GM18499 (cell line): ENCODE measurements around the gene TTLL11.
"Not testable (repeated sequence)": the region's sequence is repeated elsewhere in the genome, so short reads cannot be mapped to it uniquely, and the experiment has no call there.

Source experiments
- ATAC-seq: cut with Tn5 transposase; IDR thresholded peaks from one replicate; pipeline ENCODE4 v1.9.1; 2021; ENCODE audit warnings: moderate number of reproducible peaks; ENCODE audit not compliant: insufficient read depth, unreplicated experiment

Gene TTLL11

GRCh38 chr9:122126331-122127261, 33.5 kb upstream of the TTLL11 start:
- no peak for ATAC-seq

- ATAC-seq = no peak
These were observed 32.6 kb upstream of the TTLL11 start for GRCh38 chr9:122125509-122126330.

- no peak for ATAC-seq
These were observed 32.0 kb upstream of the TTLL11 start for GRCh38 chr9:122125158-122125508.

GRCh38 chr9:122124528-122124927, 31.4 kb upstream of the TTLL11 start:
- ATAC-seq = no peak

GRCh38 chr9:122124048-122124447, 30.9 kb upstream of the TTLL11 start:
- ATAC-seq = no peak

GRCh38 chr9:122122903-122123632, 30.0 kb upstream of the TTLL11 start:
- ATAC-seq = no peak

GRCh38 chr9:122122468-122122867, 29.4 kb upstream of the TTLL11 start:
- no peak for ATAC-seq

GRCh38 chr9:122121931-122122330, 28.8 kb upstream of the TTLL11 start:
- ATAC-seq = no peak

- no peak for ATAC-seq
These were observed 28.3 kb upstream of the TTLL11 start for GRCh38 chr9:122121391-122121790.

GRCh38 chr9:122120316-122121071, 27.4 kb upstream of the TTLL11 start:
- ATAC-seq = no peak

GRCh38 chr9:122119721-122120120, 26.6 kb upstream of the TTLL11 start:
- ATAC-seq = no peak

GRCh38 chr9:122119166-122119521, 26.0 kb upstream of the TTLL11 start:
- ATAC-seq = no peak

GRCh38 chr9:122118343-122119165, 25.4 kb upstream of the TTLL11 start:
- ATAC-seq = no peak

GRCh38 chr9:122117241-122117640, 24.1 kb upstream of the TTLL11 start:
- not testable (repeated sequence) for ATAC-seq

- ATAC-seq = no peak
These were observed 23.5 kb upstream of the TTLL11 start for GRCh38 chr9:122116448-122117173.

- no peak for ATAC-seq
These were observed 22.9 kb upstream of the TTLL11 start for GRCh38 chr9:122116040-122116439.

- ATAC-seq = no peak
These were observed 22.3 kb upstream of the TTLL11 start for GRCh38 chr9:122115176-122116035.

GRCh38 chr9:122113574-122113973, 20.5 kb upstream of the TTLL11 start:
- no peak for ATAC-seq
